MCF 10A (cell line): ENCODE measurements around the gene CLSTN2. TPM values are rescaled to one million over a fixed set of nuclear protein-coding genes. Genes with fewer than 3 reads are reported as not detected.

ENCODE experiments used
- BruUV-seq: library from RNA; stranded (reverse); fragments of 400-500 nt; replicated peaks from 2 replicates; lab custom pipeline; 2021; lab: Mats Ljungman, UMichigan
- CTCF ChIA-PET: fragments of 300-600 bp; sonication (Branson Sonifier 250); formaldehyde crosslinking; extraction: SDS; loops from one replicate; lab custom pipeline; 2021; ENCODE audit warnings: antibody characterized with exemption, inconsistent platforms; lab: Yijun Ruan, JAX
- POLR2A ChIA-PET: fragments of 300-600, 350-650 bp; sonication (Branson Sonifier 250); formaldehyde crosslinking; extraction: SDS; loops from one replicate; lab custom pipeline; 2020; ENCODE audit warnings: antibody characterized with exemption, inconsistent platforms; lab: Yijun Ruan, JAX
- DNase-seq: peaks from one replicate; pipeline ENCODE4 v3.0.0-alpha.2; 2018; ENCODE audit not compliant: unreplicated experiment
- H3K27ac Mint-ChIP-seq: one replicate; pipeline ENCODE4 v1.8.0; 2022; ENCODE audit warnings: mild to moderate bottlenecking, low read depth, mixed read lengths; ENCODE audit not compliant: unreplicated experiment
- H3K27me3 Mint-ChIP-seq: one replicate; pipeline ENCODE4 v1.8.0; 2022; ENCODE audit warnings: mixed read lengths; ENCODE audit not compliant: insufficient read depth, unreplicated experiment
- H3K36me3 Mint-ChIP-seq: one replicate; pipeline ENCODE4 v1.8.0; 2022; ENCODE audit warnings: mild to moderate bottlenecking, moderate library complexity, mixed read lengths; ENCODE audit not compliant: insufficient read depth, unreplicated experiment
- H3K4me1 Mint-ChIP-seq: one replicate; pipeline ENCODE4 v1.8.0; 2022; ENCODE audit warnings: mixed read lengths; ENCODE audit not compliant: insufficient read depth, unreplicated experiment
- H3K4me3 Mint-ChIP-seq: one replicate; pipeline ENCODE4 v1.8.0; 2022; ENCODE audit warnings: mild to moderate bottlenecking, moderate library complexity, mixed read lengths; ENCODE audit not compliant: unreplicated experiment
- H3K9me3 Mint-ChIP-seq: one replicate; pipeline ENCODE4 v1.8.0; 2022; ENCODE audit warnings: mixed read lengths; ENCODE audit not compliant: unreplicated experiment
- intact Hi-C: fragments of 100-400 bp; cut with micrococcal nuclease; formaldehyde crosslinking; loops from 2 replicates; pipeline ENCODE4 v1.14.1; 2022
- total RNA-seq: library from RNA; stranded (reverse); gene quantifications from 2 replicates; pipeline ENCODE4 v1.2.3, GENCODE V29; 2022
- TF ChIP-seq, protein P1 (sequence below): fragments of 200-600 bp; IDR thresholded peaks from one replicate; pipeline ENCODE4 v1.8.0; 2022; ENCODE audit warnings: antibody characterized with exemption, mild to moderate bottlenecking; ENCODE audit not compliant: unreplicated experiment

Gene CLSTN2
- total RNA-seq, 1 experiment from 2014 or later: not detected

DNA sequence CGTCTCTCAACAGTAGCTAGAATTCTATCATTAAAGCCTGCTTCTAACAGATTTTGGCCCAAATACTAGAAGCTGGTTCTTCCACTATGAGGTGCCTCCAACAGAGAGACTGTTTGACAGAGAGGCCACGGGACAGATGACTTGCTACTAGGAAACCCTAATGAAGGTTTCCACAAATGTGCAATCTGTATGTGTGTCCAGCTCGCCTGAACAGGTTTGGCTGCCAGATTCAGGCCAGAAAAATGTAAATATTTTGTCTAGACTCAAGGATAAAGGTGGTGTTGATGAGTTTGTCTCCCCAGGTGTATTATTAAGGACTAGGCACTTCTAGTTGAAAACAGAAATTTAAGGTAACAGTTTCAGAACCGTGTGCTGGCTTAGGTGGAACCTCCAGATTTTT, 651.3 kb downstream of the CLSTN2 start:
- no peak overlapping the region for H3K4me3 Mint-ChIP-seq
- POLR2A ChIA-PET: no interaction called here
- no peaks in the 10 kb centered on the region for H3K4me1 Mint-ChIP-seq
- TF ChIP-seq, protein P1, sequence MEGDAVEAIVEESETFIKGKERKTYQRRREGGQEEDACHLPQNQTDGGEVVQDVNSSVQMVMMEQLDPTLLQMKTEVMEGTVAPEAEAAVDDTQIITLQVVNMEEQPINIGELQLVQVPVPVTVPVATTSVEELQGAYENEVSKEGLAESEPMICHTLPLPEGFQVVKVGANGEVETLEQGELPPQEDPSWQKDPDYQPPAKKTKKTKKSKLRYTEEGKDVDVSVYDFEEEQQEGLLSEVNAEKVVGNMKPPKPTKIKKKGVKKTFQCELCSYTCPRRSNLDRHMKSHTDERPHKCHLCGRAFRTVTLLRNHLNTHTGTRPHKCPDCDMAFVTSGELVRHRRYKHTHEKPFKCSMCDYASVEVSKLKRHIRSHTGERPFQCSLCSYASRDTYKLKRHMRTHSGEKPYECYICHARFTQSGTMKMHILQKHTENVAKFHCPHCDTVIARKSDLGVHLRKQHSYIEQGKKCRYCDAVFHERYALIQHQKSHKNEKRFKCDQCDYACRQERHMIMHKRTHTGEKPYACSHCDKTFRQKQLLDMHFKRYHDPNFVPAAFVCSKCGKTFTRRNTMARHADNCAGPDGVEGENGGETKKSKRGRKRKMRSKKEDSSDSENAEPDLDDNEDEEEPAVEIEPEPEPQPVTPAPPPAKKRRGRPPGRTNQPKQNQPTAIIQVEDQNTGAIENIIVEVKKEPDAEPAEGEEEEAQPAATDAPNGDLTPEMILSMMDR: no peak
- intact Hi-C loops: no loop called here
- no peak overlapping the region for H3K27ac Mint-ChIP-seq
- BruUV-seq: no TSS peak
- no peak for DNase-seq
- H3K9me3 Mint-ChIP-seq: no peaks in the 10 kb centered on the region
- CTCF ChIA-PET: interaction anchor here (0.6 kb wide), 1 partner anchor 155 kb away, joined by 3 read pairs; no protein-coding TSS in a partner anchor
- H3K36me3 Mint-ChIP-seq: peaks cover 6% of the 10 kb centered on the region
- no peaks in the 10 kb centered on the region for H3K27me3 Mint-ChIP-seq

DNA sequence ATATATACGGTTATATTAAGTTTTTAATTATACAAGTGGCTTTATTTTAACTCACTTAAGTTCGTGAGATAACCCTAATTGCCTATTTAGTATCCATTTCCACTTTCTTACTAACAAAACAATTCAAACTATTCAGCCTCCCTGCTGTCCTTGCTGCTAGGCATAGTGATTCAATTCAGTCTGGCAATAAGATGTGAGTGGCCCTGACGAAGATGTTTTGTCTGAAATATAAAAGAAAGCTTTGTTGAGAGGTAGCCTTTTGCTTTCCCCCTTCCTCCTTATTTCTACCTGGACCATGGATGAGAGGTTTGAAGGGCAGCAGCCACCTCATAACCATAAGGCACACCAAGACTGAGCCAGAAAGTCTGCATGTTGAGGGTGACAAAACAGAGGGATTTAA, 653.6 kb downstream of the CLSTN2 start:
- Mint-ChIP-seq H3K27ac (no peak overlapping the region), H3K36me3 (no peaks in the 10 kb centered on the region), H3K27me3 (peaks cover 17% of the 10 kb centered on the region), H3K4me1 (peaks cover 9% of the 10 kb centered on the region), H3K9me3 (peaks cover 6% of the 10 kb centered on the region), H3K4me3 (no peak overlapping the region)
- intact Hi-C loops: no loop called here
- TF ChIP-seq, protein P1: no peak
- ChIA-PET POLR2A (no interaction called here), CTCF (interaction anchor here (0.6 to 1.0 kb wide), 2 partner anchors 268 to 287 kb away, joined by 3 to 7 read pairs; no protein-coding TSS in a partner anchor)
- BruUV-seq: no TSS peak
- DNase-seq: no peak

DNA sequence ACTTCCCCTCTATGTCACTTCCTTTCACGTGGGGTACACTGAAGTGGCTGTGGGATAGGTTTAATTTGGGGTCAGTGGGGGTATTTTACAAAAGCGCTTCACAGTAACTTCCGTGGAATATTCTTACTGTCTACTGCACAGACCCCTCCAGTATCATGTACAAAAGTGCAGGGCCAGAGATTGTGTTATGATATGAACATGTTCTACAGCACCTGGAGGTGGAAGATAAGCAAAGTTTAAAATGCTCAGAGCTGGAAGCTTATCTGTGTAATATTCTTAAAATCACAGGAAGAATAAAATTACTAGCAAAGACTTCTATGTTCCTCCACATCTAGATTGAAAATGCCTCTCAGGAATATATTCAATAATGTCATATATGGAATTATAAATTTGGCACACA, 658.8 kb downstream of the CLSTN2 start:
- no peak overlapping the region for H3K4me3 Mint-ChIP-seq
- TF ChIP-seq, protein P1: no peak
- CTCF ChIA-PET: no interaction called here

DNA sequence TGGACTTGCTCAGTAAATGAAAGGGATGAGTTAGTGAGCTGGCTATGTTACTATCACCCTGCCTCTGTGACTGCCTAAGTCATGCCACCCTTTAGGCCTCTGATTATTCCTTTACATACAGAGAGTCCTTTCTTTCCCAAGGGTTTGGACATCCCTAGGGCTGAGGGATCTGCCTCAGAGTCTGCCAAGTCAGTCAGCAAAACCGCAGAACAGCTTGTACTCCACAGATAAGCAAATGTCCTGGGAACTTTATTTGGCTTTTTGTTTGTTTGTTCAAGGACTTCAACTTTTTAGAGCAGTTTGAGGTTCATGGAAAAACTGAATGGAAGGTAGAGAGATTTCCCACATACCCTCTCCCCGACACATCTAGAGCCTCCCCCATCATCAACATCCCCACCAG, 660.3 kb downstream of the CLSTN2 start:
- TF ChIP-seq, protein P1: no peak
- CTCF ChIA-PET: interaction anchor here (0.6 to 0.7 kb wide), 2 partner anchors 17 to 50 kb away, joined by 3 read pairs; no protein-coding TSS in a partner anchor
- Mint-ChIP-seq H3K27me3 (peaks cover 18% of the 10 kb centered on the region), H3K27ac (peak overlapping the region; percentile 8), H3K9me3 (peaks cover 6% of the 10 kb centered on the region), H3K4me1 (peaks cover 17% of the 10 kb centered on the region), H3K4me3 (no peak overlapping the region), H3K36me3 (no peaks in the 10 kb centered on the region)
- no TSS peak for BruUV-seq
- DNase-seq: peak; percentile 70
- intact Hi-C loops: no loop called here
- POLR2A ChIA-PET: interaction anchor here (0.6 kb wide), 1 partner anchor 26 kb away, joined by 3 read pairs; no protein-coding TSS in a partner anchor

More for the DNA sequence above, 658.8 kb downstream of the CLSTN2 start:
- Mint-ChIP-seq H3K4me1 (peaks cover 10% of the 10 kb centered on the region), H3K9me3 (peaks cover 6% of the 10 kb centered on the region), H3K27me3 (peaks cover 18% of the 10 kb centered on the region), H3K27ac (no peak overlapping the region), H3K36me3 (no peaks in the 10 kb centered on the region)
- intact Hi-C loops: no loop called here
- POLR2A ChIA-PET: no interaction called here
- no peak for DNase-seq
- no TSS peak for BruUV-seq
